GM18873 (cell line): ENCODE data around the gene LRRC53.

Experiments used
- ATAC-seq: cut with Tn5 transposase; IDR thresholded peaks from one replicate; pipeline ENCODE4 v1.9.1; 2021; ENCODE audit warnings: mild to moderate bottlenecking, moderate library complexity, moderate number of reproducible peaks; ENCODE audit not compliant: unreplicated experiment, low FRiP score

Gene LRRC53, protein sequence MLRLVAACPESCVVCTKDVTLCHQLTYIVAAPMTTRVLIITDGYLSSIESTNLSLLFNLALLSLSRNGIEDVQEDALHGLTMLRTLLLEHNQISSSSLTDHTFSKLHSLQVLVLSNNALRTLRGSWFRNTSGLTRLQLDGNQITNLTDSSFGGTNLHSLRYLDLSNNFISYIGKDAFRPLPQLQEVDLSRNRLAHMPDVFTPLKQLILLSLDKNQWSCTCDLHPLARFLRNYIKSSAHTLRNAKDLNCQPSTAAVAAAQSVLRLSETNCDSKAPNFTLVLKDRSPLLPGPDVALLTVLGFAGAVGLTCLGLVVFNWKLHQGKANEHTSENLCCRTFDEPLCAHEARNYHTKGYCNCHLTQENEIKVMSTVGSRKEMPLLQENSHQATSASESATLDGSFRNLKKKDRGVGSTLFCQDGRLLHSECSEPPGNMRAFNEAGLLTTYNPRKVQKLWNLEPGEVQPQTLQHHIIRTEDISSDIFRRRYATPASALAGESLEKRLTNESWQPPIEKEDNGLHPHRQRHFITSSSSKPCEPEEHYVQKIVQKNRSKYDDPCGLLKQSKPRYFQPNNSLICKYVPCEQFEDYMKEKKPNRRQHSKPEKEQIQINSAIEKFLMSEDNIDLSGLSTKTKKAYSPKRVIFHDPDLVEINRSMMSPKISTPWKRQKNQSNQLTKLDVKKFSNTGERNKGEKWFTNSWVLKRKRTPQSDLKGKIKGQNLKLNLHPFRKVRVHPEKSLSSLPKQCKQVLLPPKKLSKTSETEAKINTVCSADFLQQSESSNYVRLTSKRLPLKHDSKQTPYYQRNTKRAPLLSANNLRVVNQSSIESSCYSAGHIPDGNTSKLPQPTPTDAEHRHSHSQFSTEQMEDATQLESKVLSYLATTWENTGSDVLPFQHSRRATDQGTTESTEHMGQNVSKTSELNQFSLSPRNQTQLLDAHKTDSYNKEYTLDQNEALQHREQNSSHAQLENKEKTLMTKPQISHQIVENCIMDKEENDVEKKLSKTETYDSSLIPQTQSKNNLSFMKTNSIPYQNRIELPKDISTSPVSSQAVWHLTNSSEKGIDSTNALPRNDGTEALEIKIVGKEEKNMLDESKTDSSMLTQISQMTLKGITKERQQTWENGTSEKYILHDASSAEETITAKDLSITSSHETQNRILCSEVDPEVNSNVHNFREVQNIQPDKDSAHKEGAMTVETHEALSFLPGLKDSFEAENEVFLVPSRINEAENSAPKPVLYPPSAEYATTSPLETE

DNA sequence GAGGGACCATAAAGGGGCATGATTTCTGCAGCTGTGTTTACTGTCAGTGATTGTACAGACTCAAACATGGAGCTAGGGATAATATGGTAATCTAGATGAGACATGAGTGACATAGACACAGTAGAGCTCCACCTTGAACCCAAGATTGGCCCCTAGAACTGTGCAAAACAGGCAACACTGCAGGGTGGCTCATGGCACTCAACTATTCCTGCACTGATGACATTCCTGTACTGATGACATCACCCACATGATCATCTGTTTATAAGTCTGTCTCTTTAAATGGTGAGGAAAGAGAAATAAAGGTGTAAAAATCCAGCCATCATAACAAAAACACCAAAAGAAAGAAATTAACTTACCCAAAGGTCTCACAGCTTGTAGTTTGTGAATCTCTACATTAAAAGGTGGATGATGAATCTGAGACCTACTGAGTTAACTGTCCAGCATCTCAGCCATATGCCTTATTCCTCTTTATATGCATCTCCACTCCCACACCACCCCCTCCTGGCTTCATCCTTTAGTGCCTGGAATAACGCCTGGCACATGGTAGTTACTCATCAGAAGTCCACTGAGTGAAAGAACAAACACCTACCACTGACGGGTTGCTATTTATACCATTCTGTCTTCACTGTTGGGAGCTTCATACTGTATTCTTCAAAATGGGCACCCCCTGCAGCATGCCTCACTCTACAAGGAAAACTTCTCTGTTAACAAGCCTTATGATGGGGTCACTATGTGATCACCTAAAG is at the start of gene LRRC53:
Gene LRRC53 (minus strand): TSS at position 442 of the 746 bp plus-strand sequence. CDS start 29,262 bp downstream, outside the sequence.
- no peak for ATAC-seq

DNA sequence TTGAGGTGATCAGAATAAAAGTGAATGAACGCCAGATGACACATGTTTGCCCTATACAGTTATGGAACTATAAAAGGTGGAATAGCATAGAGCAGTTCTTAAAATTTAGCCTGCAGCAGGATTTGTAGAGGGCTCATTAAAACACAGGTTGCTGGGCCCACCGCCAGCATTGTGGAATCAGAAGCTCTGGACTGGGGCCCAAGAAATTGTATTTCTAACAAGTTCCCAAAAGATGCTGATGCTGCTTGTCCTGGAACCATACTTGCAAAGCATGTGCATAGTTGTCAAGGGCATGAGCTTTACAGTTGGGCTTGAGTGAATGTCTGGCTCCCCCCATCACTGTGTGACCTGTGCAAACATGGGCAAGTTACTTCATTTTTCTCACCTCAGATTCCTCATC is 37.5 kb upstream of the LRRC53 start:
- no peak for ATAC-seq

DNA sequence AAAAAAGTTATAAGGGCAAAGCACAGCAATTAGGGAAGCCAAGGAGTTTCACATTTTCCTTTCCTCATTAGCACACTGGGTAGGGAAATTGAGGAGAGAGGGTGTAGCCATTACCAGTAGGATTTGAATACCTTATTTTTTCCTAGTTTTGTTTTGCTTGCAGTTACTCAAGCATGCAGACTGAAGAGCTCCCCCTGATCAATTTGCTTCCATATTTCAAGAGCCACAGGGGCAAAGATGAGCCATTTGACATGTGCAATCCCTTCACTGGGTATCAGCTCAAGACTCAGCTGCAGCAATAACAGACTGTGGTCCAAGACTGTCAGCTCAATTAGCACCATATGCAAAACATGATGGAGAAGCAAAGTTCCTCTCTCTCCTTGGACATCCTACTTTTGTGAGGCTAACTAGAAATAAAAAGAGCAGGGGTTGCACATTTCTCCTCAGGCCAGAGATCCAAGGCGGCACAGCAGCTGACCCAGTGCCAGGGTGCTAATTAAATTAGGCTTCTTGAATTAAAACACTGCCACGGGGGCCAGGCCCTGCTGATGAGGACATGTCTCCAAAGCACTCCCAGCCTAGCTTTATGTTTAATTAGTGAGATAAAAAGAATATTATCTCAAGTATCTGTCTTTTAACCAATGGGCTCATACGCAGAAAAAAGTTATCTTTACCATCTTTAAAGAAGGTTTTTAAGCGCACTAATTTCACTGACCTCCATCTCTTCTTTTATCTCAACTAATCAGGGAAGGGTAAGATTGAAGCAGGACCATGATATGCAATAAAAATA is 36.7 kb upstream of the LRRC53 start:
- ATAC-seq: no peak

DNA sequence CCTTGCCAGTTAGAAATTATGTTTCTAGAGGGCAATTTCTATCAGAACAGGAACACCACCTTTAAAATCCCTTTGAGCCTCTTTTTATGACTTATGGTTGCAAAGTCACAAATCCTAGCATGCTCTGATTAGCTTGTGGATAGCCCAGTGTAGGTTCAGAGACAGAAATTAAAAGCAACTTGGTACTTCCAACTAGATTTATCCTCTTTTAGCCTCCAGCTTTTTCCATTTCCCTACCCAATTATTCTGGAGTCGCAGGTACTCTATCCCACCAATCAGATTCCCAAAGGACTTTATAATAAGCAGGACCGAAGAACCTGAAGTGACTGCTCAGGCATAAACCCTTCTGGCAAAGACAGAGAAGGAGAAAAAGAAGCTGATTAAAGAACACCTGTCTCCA is 33.4 kb upstream of the LRRC53 start:
- no peak for ATAC-seq

DNA sequence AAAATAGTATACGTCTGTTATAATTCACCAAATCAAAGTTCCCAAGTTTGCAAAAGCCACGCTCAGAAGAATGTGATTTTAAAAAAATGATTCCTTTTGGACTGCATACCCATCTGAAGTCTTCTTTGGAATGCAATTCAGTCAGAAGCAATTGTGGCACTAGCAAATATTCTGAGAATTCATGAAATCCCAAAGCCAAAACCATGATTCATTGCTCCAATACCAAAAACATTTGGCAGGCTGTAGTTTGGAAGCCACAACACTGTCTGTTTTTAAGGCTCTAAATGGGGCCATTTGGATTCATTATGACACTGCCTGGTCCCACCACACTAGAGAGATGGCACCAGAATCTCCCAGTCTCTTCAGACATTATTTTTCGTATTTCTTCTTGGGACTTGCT is 21.8 kb upstream of the LRRC53 start:
- no peak for ATAC-seq

DNA sequence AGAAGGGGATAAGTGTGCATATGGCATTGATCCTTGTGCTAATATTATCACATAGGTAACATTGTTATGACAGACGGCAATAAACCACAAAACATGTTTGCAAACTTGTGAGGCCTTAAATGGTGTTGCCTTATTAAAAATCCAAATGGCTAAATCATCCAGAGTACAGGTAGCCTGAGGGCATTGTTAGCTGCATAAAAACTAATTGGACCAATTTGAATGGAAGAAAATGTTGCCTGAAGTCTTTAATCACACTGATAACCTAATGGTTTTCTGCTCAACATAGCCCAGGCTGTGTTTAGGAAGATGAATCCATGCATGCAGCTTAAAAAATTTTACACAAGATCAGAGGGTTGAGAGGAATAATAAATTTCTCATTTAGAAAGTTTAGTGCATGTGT is 19.4 kb upstream of the LRRC53 start:
- no peak for ATAC-seq

DNA sequence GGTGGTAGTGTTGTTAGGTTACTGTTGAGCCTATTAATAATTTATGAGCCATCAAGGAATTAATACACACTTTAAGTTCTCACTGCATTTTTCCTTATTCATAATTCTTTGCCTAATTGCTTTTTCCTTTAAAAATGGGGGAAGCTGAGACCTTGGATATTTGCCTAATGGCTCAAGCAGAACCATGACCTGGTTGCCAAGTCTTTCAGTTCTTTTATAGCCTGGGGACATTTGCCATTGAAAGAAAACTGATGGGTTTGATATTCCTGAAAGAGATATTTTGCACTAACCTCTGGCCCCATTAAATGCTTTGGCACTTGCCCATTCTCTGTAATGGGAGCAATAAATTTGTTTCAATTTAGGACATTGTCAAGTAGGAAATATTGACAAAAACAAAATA is 18.5 kb upstream of the LRRC53 start:
- no peak for ATAC-seq

DNA sequence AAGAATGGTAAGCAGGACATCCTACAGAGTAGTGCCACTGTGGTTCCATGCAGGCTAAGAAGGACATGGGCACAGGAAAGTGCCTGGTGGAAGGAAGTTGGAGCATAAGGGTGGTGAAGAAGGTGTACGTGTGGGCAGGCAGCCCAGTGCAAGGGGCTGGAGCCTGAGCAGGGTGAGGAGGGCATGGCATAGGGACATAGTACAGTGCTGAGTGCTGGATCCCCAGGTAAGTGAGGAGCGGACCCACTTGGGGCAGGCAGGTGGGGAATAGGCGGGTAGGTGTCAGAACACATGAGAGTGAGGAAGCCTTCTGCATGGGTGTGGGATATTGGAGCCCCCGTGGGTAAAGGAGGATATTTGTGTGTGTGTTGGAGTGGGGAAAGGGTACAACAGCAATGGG is 15.7 kb upstream of the LRRC53 start:
- no peak for ATAC-seq

DNA sequence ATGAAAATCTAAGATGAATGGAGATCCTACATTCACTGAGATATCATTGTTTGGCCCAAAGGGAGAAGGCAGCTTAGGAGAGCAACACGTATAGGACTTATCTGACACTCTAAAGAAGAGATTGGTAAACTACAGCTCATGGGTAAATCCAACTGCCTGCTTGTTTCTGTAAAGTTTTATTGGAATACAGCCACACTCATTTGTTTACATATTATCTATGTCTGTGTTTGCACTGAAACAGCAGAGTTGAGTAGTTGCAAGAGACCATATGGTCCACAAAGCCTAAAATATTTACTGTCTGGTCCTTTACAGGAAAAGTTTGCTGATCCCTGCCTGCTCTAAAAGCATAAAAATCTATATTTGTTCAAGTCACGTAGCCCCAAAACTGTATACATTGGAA is 14.3 kb upstream of the LRRC53 start:
- ATAC-seq: no peak

DNA sequence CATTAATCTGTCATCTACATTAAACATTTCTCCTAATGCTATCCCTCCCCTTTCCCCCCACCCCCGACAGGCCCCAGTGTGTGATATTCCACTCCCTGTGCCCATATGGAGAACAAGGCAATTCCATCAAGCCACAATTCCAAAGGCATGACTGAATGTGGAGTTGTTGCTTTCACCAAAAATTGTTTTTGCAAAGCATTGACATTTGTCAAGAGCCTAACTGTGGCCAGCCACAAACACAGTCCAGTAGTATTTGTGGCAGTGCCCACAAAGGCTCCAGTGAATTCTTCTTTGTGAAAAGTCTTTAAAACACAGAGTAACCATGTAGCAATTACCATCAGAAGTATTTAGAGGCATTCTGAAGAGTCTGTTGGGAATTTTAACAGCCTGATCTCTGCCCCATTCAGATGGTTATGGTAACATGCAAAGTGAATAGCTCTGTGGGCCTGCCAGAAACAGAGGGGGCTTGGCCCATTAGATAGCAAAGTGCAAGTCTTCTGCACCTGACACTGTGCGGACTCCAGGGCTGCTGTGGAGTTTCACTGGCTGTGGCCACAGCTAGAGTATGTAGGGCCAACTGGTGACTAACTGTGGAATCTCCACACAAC is 11.6 kb upstream of the LRRC53 start:
- no peak for ATAC-seq

DNA sequence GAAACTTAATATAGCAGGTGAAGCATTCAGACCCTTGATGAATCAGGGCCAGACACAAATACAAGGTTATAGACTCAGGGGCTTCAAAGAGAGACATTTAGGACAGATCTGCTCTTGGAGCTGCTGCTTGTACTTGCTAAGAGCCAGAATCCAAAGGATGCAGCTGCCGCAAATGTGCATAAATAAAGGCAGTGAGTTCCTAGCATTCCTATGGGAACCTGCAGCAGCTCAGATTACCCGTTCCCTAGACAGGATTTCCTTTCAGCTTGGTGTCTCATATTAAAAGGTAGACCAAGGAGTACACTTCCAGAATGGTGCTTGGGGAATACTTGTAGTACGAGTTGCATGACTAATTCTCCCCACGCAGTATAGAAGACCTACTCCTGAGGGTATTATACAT is 9.7 kb upstream of the LRRC53 start:
- no peak for ATAC-seq

DNA sequence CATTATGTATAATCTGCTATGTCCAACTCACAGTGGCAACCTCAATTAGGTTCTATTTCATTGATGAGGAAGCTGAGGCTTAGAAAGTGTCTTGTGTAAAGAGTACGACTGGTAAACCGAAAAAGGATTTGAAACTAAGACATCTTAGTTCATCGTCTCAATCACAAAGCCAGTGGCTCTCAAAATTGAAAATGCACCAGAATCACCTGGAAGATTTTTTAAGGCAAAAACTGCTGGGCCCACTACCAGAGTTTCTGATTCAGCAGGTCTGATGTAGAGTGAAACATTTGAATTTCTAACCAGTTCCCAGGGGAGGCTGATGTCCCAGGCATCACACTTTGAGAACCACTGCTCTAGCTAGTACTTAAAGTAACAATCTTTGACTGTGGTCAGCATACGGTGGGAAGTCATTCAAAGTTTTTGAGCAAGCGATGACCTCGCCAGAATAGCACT is 5.2 kb upstream of the LRRC53 start:
- peak; percentile 65 for ATAC-seq

DNA sequence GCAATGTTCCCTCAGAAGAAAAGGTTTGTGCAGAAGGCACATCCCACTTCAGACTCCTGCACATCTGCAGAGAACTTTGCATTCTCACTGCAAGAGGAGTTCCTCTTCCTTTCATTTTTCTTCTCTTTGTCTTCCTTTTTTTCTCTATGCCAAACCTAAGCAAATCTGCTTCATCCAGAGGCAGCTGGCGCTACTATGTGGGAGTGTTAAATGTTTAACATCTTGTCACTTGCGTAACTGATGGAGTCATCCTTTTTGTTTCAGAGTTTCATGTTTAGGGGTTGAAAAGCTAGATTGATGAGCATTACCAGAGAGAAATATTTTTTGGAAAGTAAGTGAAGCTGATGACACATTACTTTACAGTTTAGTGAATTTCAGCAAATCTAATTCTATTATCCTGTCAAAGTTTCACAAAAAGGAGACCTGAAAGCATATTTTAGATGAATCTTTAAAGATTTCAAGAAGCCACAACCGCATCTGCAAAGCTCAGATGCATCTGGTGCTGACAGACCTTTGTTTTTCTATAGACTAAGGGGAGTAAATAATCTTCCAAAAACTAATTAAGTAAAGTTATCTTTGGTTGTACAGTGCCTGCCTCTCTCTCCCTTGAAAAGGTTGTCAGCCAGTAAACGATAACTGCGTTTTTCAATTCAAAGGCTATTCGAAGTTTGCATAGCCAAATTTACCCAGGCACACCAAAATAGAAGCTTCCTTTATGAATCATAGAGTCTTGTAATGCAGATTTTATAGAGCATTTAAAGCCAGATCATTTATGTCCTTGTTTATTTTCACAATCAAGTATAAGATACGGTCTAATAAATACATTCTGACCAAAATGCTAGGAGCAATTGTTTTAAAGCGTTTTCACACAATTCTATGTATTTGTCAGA is 1.2 kb upstream of the LRRC53 start:
- no peak for ATAC-seq

DNA sequence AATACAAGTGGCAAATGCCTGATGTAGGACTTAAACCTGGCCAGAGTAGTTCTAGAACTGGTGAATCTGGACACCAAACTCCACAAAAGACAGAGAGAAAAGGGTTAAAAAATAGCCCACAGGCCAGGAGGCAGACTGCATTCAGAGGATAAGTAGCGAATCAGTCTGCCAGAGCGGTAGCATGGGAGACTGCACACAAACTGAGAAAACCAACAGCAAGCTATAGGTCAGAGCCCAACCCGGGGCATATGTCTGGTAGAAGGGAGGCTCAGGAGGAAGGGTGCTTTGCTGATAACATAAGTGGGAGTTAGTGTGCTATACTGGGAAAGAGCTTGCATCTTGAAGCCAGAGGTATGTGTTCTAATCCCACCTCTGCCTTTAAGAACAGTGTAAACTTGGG is 4.0 kb downstream of the LRRC53 start:
- no peak for ATAC-seq

DNA sequence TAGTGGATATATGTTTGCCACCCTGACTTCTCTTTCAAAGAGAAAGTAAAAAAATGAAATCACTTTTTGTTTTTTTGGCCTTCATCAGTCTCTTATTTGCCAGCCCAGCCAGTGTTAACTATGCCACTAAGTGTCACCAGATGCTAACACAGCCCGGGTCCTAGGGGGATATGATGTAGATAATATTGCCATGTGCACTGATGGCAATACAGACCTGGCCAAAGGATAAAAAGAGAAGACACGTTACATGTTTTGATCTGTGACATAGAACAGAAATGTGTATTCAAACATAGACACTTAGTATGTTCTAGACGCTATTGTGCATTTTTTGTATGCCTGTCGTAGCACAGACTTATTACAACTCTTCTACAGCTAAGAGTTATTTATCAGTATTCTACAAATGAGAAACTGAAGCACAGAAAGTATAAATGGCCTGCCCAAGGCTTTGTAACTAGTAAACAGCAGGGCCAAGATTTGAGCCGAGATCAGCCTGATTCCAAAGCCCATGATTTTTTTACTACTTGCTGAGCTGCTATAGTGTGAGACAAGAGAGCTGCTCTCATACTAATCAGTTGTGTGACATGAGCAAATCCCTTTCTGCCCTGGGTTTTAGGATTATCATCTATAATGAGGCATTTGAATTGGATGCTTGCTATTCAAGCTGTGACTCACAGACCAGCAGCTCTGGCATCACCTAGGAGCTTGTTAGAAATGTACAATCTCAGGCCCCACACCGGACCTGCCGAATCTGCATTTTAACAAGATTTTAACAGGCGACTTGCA is 6.3 kb downstream of the LRRC53 start:
- no peak for ATAC-seq

DNA sequence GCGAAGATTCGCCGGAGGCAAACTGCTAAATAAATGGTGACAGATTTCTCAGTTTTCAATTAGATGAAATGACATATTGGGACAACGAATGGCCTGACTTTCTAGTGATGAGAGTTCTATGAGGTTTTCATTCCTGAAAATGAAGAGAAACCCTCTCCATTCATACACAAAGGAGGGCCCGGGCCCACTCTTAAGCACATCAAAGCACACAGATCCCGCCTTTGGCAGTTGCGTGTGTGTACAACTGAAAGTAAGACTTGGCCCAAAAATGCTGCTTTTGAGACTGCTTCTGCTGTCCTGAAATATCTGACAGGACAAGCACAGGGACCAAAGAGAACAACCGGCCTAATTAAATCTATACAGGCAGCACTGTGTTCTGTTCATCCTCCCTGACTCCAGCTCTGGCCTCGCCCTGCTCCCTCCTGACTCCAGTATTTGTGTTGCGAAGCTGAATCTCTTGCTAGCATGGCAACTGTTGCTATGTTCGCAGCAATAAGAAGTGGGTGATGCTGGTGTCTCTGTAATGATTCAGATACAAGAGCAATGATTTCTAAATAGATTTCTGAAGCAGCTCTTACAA is 7.4 kb downstream of the LRRC53 start:
- ATAC-seq: no peak
